Loucy (cell line): ENCODE measurements around the gene DLGAP1.

Source experiments
- H2AFZ ChIP-seq: fragments of 200-600 bp; sonication (generic); 2 replicates; pipeline ENCODE4 v1.6.0; 2016; ENCODE audit warnings: antibody characterized with exemption, mild to moderate bottlenecking, low read length, moderate library complexity
- H3F3A ChIP-seq: fragments of 200-600 bp; 2 replicates; pipeline ENCODE4 v1.6.0; 2016; ENCODE audit warnings: antibody characterized with exemption, low read depth, mild to moderate bottlenecking
- H3K27me3 ChIP-seq: fragments of 200-600 bp; sonication (generic); 2 replicates; pipeline ENCODE4 v1.6.1; 2014; ENCODE audit warnings: low read length, mild to moderate bottlenecking; ENCODE audit not compliant: insufficient read depth, poor library complexity, severe bottlenecking
- H3K36me3 ChIP-seq: fragments of 200-600 bp; sonication (generic); 2 replicates; pipeline ENCODE4 v1.6.1; 2016; ENCODE audit warnings: low read length; ENCODE audit not compliant: insufficient read depth
- H3K4me1 ChIP-seq: fragments of 200-600 bp; sonication (generic); 2 replicates; pipeline ENCODE4 v1.5.1; 2014; ENCODE audit warnings: low read length, mild to moderate bottlenecking; ENCODE audit not compliant: insufficient read depth, poor library complexity, severe bottlenecking
- H3K4me2 ChIP-seq: fragments of 200-600 bp; sonication (generic); 2 replicates; pipeline ENCODE4 v1.6.0; 2014; ENCODE audit warnings: antibody characterized with exemption, low read length, low read depth, mild to moderate bottlenecking; ENCODE audit not compliant: poor library complexity, severe bottlenecking
- H3K4me3 ChIP-seq: fragments of 200-600 bp; sonication (generic); 2 replicates; pipeline ENCODE4 v1.5.1; 2014; ENCODE audit warnings: low read length, mild to moderate bottlenecking, mixed read lengths; ENCODE audit not compliant: poor library complexity, severe bottlenecking
- H3K79me2 ChIP-seq: fragments of 200-600 bp; sonication (generic); 2 replicates; pipeline ENCODE4 v1.6.1; 2014; ENCODE audit warnings: low read length; ENCODE audit not compliant: insufficient read depth
- H3K9ac ChIP-seq: fragments of 200-600 bp; sonication (generic); 2 replicates; pipeline ENCODE4 v1.6.0; 2014; ENCODE audit warnings: mild to moderate bottlenecking, low read depth, low read length, moderate library complexity; ENCODE audit not compliant: poor library complexity, severe bottlenecking
- H3K9me2 ChIP-seq: fragments of 200-600 bp; sonication (generic); replicated peaks from 2 replicates; pipeline ENCODE4 v1.6.1; 2016; ENCODE audit warnings: low read depth, low read length, mixed read lengths
- H3K9me3 ChIP-seq: fragments of 200-600 bp; sonication (generic); 2 replicates; pipeline ENCODE4 v1.6.1; 2014; ENCODE audit warnings: mild to moderate bottlenecking, antibody characterized with exemption, low read length, low read depth; ENCODE audit not compliant: insufficient read depth
- H4K20me1 ChIP-seq: fragments of 200-600 bp; sonication (generic); 2 replicates; pipeline ENCODE4 v1.6.0; 2014; ENCODE audit warnings: antibody characterized with exemption, low read length, mild to moderate bottlenecking; ENCODE audit not compliant: insufficient read depth, poor library complexity, severe bottlenecking
- EZH2phosphoT487 ChIP-seq: fragments of 200-600 bp; IDR thresholded peaks from 2 replicates; pipeline ENCODE4 v1.6.1; 2018; ENCODE audit warnings: antibody characterized with exemption, mild to moderate bottlenecking, moderate library complexity, borderline replicate concordance
- TF ChIP-seq, protein P1 (sequence below): fragments of 200-600 bp; sonication (generic); conservative IDR thresholded peaks from 2 replicates; pipeline ENCODE4 v1.5.1; 2014; ENCODE audit warnings: mild to moderate bottlenecking, antibody characterized with exemption, low read length

DLGAP1 gene

DNA sequence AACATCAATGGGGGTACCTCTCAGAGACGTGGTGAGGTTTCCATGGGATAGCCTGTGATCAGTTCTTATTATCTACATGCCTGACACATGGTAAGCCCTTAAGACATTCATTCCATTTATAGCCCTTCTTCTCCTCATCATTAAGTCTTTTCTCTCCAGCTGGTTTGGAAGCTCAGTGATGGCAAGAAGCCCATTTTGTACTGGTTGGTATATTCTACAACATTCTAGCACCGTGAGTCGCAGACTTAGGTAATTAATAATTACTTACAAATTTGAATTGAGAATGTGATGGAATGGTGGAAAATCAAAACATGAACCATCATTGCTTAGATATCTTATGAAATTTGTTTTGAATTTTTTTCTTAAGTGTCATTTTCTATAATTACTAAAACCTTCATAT lies 472.6 kb downstream of the DLGAP1 start:
- H3K9me2 ChIP-seq = no peaks in the 10 kb centered on the region
- no peak overlapping the region for H3K4me2 ChIP-seq
- H3K4me1 ChIP-seq = no peaks in the 10 kb centered on the region
- H3K79me2 ChIP-seq = no peaks in the 10 kb centered on the region
- H2AFZ ChIP-seq = no peak overlapping the region
- no peaks in the 10 kb centered on the region for H3K9me3 ChIP-seq
- H3F3A ChIP-seq = no peaks in the 10 kb centered on the region
- TF ChIP-seq EZH2phosphoT487 = no peak
- TF ChIP-seq, protein P1, sequence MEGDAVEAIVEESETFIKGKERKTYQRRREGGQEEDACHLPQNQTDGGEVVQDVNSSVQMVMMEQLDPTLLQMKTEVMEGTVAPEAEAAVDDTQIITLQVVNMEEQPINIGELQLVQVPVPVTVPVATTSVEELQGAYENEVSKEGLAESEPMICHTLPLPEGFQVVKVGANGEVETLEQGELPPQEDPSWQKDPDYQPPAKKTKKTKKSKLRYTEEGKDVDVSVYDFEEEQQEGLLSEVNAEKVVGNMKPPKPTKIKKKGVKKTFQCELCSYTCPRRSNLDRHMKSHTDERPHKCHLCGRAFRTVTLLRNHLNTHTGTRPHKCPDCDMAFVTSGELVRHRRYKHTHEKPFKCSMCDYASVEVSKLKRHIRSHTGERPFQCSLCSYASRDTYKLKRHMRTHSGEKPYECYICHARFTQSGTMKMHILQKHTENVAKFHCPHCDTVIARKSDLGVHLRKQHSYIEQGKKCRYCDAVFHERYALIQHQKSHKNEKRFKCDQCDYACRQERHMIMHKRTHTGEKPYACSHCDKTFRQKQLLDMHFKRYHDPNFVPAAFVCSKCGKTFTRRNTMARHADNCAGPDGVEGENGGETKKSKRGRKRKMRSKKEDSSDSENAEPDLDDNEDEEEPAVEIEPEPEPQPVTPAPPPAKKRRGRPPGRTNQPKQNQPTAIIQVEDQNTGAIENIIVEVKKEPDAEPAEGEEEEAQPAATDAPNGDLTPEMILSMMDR = no peak
- no peaks in the 10 kb centered on the region for H4K20me1 ChIP-seq
- H3K27me3 ChIP-seq = no peaks in the 10 kb centered on the region
- H3K9ac ChIP-seq = no peak overlapping the region
- H3K36me3 ChIP-seq = no peaks in the 10 kb centered on the region
- no peak overlapping the region for H3K4me3 ChIP-seq

DNA sequence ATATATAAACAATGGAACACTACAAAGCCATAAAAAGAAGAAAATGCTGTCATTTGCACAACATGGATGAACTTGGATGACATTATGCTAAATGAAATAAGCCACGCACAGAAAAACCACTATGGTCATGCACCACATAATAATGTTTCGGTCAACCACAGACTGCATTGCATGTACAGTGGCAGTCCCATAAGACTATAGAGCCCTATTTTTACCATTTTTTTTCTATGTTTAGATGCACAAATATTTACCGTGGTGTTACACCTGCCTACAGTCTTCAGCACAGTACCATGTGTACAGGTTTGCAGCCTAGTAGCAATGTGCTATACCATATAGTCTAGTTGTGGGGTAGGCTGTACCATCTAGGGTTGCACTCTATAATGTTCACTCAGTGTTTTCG lies 476.1 kb downstream of the DLGAP1 start:
- Histone ChIP-seq H2AFZ (no peak overlapping the region), H3F3A (no peaks in the 10 kb centered on the region), H3K9me2 (no peaks in the 10 kb centered on the region), H3K9ac (no peak overlapping the region), H3K4me1 (no peaks in the 10 kb centered on the region), H3K4me3 (no peak overlapping the region), H4K20me1 (no peaks in the 10 kb centered on the region), H3K79me2 (no peaks in the 10 kb centered on the region), H3K9me3 (no peaks in the 10 kb centered on the region), H3K27me3 (no peaks in the 10 kb centered on the region), H3K4me2 (no peak overlapping the region), H3K36me3 (no peaks in the 10 kb centered on the region)
- TF ChIP-seq, protein P1 = no peak
- TF ChIP-seq EZH2phosphoT487 = no peak

DNA sequence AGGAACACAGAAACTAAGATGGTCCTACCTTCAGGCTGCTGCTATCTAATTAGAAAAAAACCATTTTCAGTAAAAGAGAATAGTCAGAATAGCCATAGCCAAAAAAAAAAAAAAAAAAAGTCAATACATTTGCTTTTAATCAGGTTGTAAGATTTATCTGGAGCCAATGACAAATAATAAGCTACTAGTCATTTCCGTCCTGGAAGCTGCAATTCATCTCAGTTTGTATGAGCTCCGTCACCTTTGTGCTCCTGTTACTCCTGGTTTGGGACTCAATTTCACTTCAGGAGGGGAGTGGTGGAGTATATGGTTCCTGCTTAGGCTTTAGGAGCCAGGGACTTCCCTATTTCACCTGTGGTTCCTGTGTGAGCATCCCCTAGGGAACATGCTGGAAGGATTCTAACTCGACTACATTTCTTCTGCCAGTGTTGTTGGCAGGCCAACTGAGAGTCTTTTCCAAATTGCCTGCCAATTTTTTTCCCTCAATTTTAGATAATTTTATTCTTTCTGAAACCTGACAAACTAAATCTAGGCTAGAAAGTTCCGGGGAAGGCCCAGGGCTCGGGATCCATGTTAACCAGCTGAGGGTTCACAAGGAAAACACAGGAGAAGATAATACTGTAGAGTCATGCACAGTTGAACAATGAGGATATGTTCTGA lies 481.8 kb downstream of the DLGAP1 start:
- Histone ChIP-seq H3K4me2 (no peak overlapping the region), H3K36me3 (no peaks in the 10 kb centered on the region), H2AFZ (no peak overlapping the region), H3K9me3 (no peaks in the 10 kb centered on the region), H3F3A (no peaks in the 10 kb centered on the region), H3K9ac (no peak overlapping the region), H3K9me2 (no peaks in the 10 kb centered on the region; the same call in 1 of the 2 replicates), H3K27me3 (no peaks in the 10 kb centered on the region), H3K4me1 (no peaks in the 10 kb centered on the region), H3K79me2 (no peaks in the 10 kb centered on the region), H3K4me3 (no peak overlapping the region), H4K20me1 (no peaks in the 10 kb centered on the region)
- TF ChIP-seq, protein P1 = no peak
- TF ChIP-seq EZH2phosphoT487 = no peak
